Spleen (tissue), 7 donors: ENCODE data around the gene LOXHD1.

Source experiments
- CTCF ChIP-seq, 11 experiments: fragments of 200-600 bp in 7 of 11; fragments of 450-650 bp in 4 of 11; sonication (generic) in 4 of 11; IDR thresholded peaks in 8 of 11; conservative IDR thresholded peaks in 3 of 11; 1 replicate in 7 of 11; 2 replicates in 4 of 11; pipeline versions ENCODE4 v1.4.0 to v1.8.0; 2016 to 2021; ENCODE audit warnings: antibody characterized with exemption in 11 of 11, inconsistent platforms in 4 of 11, mild to moderate bottlenecking in 1 of 11
- POLR2A ChIP-seq, 3 donors: fragments of 450-650 bp; IDR thresholded peaks; one replicate each; pipeline ENCODE4 v1.5.1; 2017; ENCODE audit warnings: antibody characterized with exemption in 3 of 3, mild to moderate bottlenecking in 1 of 3
- POLR2AphosphoS5 ChIP-seq, 3 donors: sonication (generic); formaldehyde crosslinking; IDR thresholded peaks; one replicate each; pipeline ENCODE4 v1.5.1; 2017; ENCODE audit warnings: antibody characterized with exemption in 3 of 3
- donor health status: DM: no; HTN: no; CAD: no; lungs with moderate emphysema.
- donor health status: DM: no; HTN: no; CAD: no.
- donor health status: DM: no; HTN: no; CAD: no.

- TF ChIP-seq POLR2A (IDR thresholded peaks at IDR 0.05), result no peak
- TF ChIP-seq CTCF (IDR thresholded peaks at IDR 0.05 in 8 of 11, conservative IDR thresholded peaks at IDR 0.05 in 3 of 11), result no peak
- no peak for TF ChIP-seq POLR2AphosphoS5 (IDR thresholded peaks at IDR 0.05)
Observed at GRCh38 chr18:46652372-46652771, 4.6 kb downstream of the LOXHD1 start.
